Calu3 (cell line): ENCODE results near the gene KIAA1191. TPM values are rescaled to one million over a fixed set of nuclear protein-coding genes. Genes with fewer than 3 reads are reported as not detected.

ENCODE experiments used
- BruUV-seq: library from RNA; stranded (reverse); fragments of 400-500 nt; replicated peaks from 2 replicates; lab custom pipeline; 2021; lab: Mats Ljungman, UMichigan
- CTCF ChIA-PET: fragments of 300-600 bp; sonication (Branson Sonifier 250); formaldehyde crosslinking; loops from one replicate; lab custom pipeline; 2022; ENCODE audit warnings: antibody characterized with exemption; lab: Charles Lee
- DNase-seq: peaks from one replicate; pipeline ENCODE4 v3.0.0; 2022
- H3K27ac Mint-ChIP-seq: one replicate; pipeline ENCODE4 v1.8.0; 2022; ENCODE audit warnings: mixed read lengths; ENCODE audit not compliant: unreplicated experiment
- H3K27me3 Mint-ChIP-seq: one replicate; pipeline ENCODE4 v1.8.0; 2022; ENCODE audit warnings: mixed read lengths; ENCODE audit not compliant: unreplicated experiment
- H3K36me3 Mint-ChIP-seq: one replicate; pipeline ENCODE4 v1.8.0; 2022; ENCODE audit warnings: mild to moderate bottlenecking, moderate library complexity, mixed read lengths; ENCODE audit not compliant: insufficient read depth, unreplicated experiment
- H3K4me1 Mint-ChIP-seq: one replicate; pipeline ENCODE4 v1.8.0; 2022; ENCODE audit warnings: mild to moderate bottlenecking, low read depth, mixed read lengths; ENCODE audit not compliant: unreplicated experiment
- H3K4me3 Mint-ChIP-seq: one replicate; pipeline ENCODE4 v1.8.0; 2022; ENCODE audit warnings: mild to moderate bottlenecking, low read depth, moderate library complexity, mixed read lengths; ENCODE audit not compliant: unreplicated experiment
- H3K9me3 Mint-ChIP-seq: one replicate; pipeline ENCODE4 v1.8.0; 2022; ENCODE audit warnings: low read depth, mixed read lengths; ENCODE audit not compliant: unreplicated experiment
- CTCF ChIP-seq: fragments of 200-600 bp; IDR thresholded peaks from one replicate; pipeline ENCODE4 v1.8.0; 2022; ENCODE audit warnings: antibody characterized with exemption; ENCODE audit not compliant: unreplicated experiment
- intact Hi-C: fragments of 100-400 bp; cut with micrococcal nuclease; formaldehyde crosslinking; loops from one replicate; pipeline ENCODE4 v1.10.0; 2022; ENCODE audit not compliant: unreplicated experiment
- total RNA-seq: library from RNA; stranded (reverse); gene quantifications from 2 replicates; pipeline ENCODE4 v1.2.3, GENCODE V29; 2022

Gene KIAA1191
- total RNA-seq, 1 experiment from 2014 or later = 79.0 TPM

GRCh38 chr5:176383961-176384360 is 22.4 kb upstream of the KIAA1191 start:
- Mint-ChIP-seq H3K27me3 (no peaks in the 10 kb centered on the region), H3K36me3 (peaks cover 47% of the 10 kb centered on the region), H3K4me3 (no peak overlapping the region), H3K27ac (no peak overlapping the region), H3K9me3 (no peaks in the 10 kb centered on the region), H3K4me1 (peaks cover 23% of the 10 kb centered on the region)
- no TSS peak for BruUV-seq
- no peak for DNase-seq
- CTCF ChIA-PET = no interaction called here
- intact Hi-C loops = no loop called here
- no peak for TF ChIP-seq CTCF

- Mint-ChIP-seq H3K27ac (no peak overlapping the region), H3K36me3 (peaks cover 43% of the 10 kb centered on the region), H3K4me3 (no peak overlapping the region), H3K27me3 (no peaks in the 10 kb centered on the region), H3K9me3 (no peaks in the 10 kb centered on the region), H3K4me1 (peaks cover 23% of the 10 kb centered on the region)
- no TSS peak for BruUV-seq
- TF ChIP-seq CTCF = no peak
- CTCF ChIA-PET = no interaction called here
- intact Hi-C loops = no loop called here
- DNase-seq = no peak
Measured at GRCh38 chr5:176383248-176383905, 21.8 kb upstream of the KIAA1191 start.

- Mint-ChIP-seq H3K27ac (no peak overlapping the region), H3K27me3 (no peaks in the 10 kb centered on the region), H3K36me3 (peaks cover 37% of the 10 kb centered on the region), H3K4me1 (peaks cover 23% of the 10 kb centered on the region), H3K4me3 (no peak overlapping the region), H3K9me3 (no peaks in the 10 kb centered on the region)
- no peak for DNase-seq
- BruUV-seq = no TSS peak
- intact Hi-C loops = no loop called here
- TF ChIP-seq CTCF = no peak
- CTCF ChIA-PET = no interaction called here
Measured at GRCh38 chr5:176382721-176383120, 21.2 kb upstream of the KIAA1191 start.

- Mint-ChIP-seq H3K4me1 (peaks cover 16% of the 10 kb centered on the region), H3K27ac (no peak overlapping the region), H3K4me3 (no peak overlapping the region), H3K27me3 (no peaks in the 10 kb centered on the region), H3K36me3 (peaks cover 29% of the 10 kb centered on the region), H3K9me3 (no peaks in the 10 kb centered on the region)
- BruUV-seq = no TSS peak
- intact Hi-C loops = no loop called here
- DNase-seq = no peak
- TF ChIP-seq CTCF = no peak
- CTCF ChIA-PET = no interaction called here
Measured at GRCh38 chr5:176381979-176382378, 20.4 kb upstream of the KIAA1191 start.
